GM18526 (cell line): ENCODE results near the gene CDT1.

Experiments
- POLR2A ChIP-seq: IDR thresholded peaks from 3 replicates; pipeline ENCODE4 v1.6.1; 2011; ENCODE audit not compliant: insufficient read length; ENCODE audit errors: extremely low read depth

CDT1 gene

GRCh38 chr16:88763502-88764053 is 40.0 kb upstream of the CDT1 start:
- no peak for TF ChIP-seq POLR2A

GRCh38 chr16:88764080-88764479 is 39.5 kb upstream of the CDT1 start:
- no peak for TF ChIP-seq POLR2A

GRCh38 chr16:88764913-88765349 is 38.7 kb upstream of the CDT1 start:
- no peak for TF ChIP-seq POLR2A

GRCh38 chr16:88766975-88767374 is 36.6 kb upstream of the CDT1 start:
- no peak for TF ChIP-seq POLR2A

GRCh38 chr16:88767546-88768070 is 36.0 kb upstream of the CDT1 start:
- no peak for TF ChIP-seq POLR2A

GRCh38 chr16:88768071-88768783 is 35.4 kb upstream of the CDT1 start:
- no peak for TF ChIP-seq POLR2A

GRCh38 chr16:88769617-88770460 is 33.8 kb upstream of the CDT1 start:
- TF ChIP-seq POLR2A = no peak

- no peak for TF ChIP-seq POLR2A
Observed at GRCh38 chr16:88770461-88771293, 32.9 kb upstream of the CDT1 start.

GRCh38 chr16:88771294-88771772 is 32.3 kb upstream of the CDT1 start:
- no peak for TF ChIP-seq POLR2A

GRCh38 chr16:88772871-88773811 is 30.4 kb upstream of the CDT1 start:
- TF ChIP-seq POLR2A = no peak

GRCh38 chr16:88773812-88774291 is 29.7 kb upstream of the CDT1 start:
- TF ChIP-seq POLR2A = no peak

- no peak for TF ChIP-seq POLR2A
Observed at GRCh38 chr16:88774544-88775393, 28.8 kb upstream of the CDT1 start.

GRCh38 chr16:88775825-88776224 is 27.8 kb upstream of the CDT1 start:
- TF ChIP-seq POLR2A = no peak
